Stimulated activated CD8-positive, alpha-beta memory T cell treated with anti-CD3 and anti-CD28 coated beads, Interleukin-4, amount 100 ng/mL, for 4 hours (primary cell): ENCODE measurements around the gene PRCC.
A peak's percentile ranks its signal among the peaks of the same experiment; 100 is the strongest.

Experiments used
- DNase-seq, 2 donors: peaks; one replicate each; pipeline ENCODE4 v3.0.0-alpha.2; 2020; ENCODE audit warnings: low read depth in 2 of 2, low spot score in 1 of 2

PRCC gene

DNA sequence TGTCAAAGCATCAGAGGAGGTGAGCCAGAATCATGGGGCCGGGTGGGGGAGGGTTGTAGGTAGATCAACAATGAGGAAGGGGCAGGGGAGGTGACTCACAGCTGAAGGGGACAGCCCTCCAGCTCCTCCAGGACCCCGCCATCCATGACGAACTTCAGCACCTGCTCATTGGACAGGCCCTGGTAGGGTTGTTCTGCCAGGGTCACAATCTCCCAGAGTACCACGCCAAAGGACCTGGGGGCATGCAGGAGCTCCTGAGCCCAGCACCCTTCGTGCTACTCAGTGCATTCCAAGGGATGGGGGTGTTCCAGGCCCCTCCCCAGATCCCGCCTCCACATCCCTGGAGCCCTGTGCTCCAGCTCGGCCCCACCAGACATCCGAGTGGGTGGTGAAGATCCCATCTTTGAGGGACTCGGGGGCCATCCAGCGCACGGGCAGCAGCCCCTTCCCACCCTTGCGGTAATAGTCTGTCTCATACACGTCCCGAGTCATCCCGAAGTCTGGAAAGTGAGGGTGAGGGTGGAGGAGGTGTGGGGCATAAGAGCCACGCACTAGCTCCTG, 74.0 kb downstream of the PRCC start:
- DNase-seq, result no peak

- no peak for DNase-seq
Observed at GRCh38 chr1:156842618-156843300, 75.4 kb downstream of the PRCC start.

DNA sequence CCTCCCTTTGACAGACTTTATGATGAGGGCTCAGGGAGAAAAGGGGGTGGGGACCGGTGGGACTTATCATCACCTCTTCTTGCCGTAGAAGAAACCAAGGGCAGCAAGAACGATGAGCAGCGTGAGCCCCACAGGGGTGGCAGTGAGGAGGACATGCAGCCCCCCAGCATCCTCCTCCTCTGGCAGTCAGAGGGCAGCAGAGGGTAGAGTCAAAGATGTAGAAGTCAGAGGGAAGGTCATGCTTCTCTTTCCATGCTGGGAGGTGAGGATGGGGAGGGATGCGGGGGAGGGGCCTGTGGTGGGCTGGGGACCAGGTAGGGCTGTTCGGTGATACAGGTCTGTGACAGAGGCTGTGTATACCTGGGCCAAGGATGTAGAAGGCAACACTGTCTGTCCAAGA, 76.8 kb downstream of the PRCC start:
- no peak for DNase-seq

DNA sequence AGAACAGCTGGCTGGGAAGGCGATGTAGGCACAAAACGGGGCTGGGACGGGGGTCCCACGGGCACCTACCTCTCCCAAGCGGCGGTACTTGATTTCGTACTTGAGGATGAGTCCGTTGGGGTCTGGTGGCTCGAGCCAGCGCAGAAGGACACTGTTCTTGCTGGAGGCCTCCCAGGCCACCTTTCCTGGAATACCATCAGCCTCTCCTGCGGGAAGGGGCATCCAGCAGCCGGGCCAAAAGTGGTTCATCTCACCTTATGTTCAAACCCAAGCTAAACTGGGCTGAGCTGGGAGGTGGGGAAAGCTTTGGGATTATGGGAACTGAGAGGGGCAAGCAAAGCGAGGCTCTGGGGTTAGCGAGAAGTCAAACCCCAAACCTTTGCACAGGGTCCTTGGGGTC, 77.3 kb downstream of the PRCC start:
- DNase-seq, result no peak

- DNase-seq, result no peak
Observed at GRCh38 chr1:156845055-156845952, 78.0 kb downstream of the PRCC start.

DNA sequence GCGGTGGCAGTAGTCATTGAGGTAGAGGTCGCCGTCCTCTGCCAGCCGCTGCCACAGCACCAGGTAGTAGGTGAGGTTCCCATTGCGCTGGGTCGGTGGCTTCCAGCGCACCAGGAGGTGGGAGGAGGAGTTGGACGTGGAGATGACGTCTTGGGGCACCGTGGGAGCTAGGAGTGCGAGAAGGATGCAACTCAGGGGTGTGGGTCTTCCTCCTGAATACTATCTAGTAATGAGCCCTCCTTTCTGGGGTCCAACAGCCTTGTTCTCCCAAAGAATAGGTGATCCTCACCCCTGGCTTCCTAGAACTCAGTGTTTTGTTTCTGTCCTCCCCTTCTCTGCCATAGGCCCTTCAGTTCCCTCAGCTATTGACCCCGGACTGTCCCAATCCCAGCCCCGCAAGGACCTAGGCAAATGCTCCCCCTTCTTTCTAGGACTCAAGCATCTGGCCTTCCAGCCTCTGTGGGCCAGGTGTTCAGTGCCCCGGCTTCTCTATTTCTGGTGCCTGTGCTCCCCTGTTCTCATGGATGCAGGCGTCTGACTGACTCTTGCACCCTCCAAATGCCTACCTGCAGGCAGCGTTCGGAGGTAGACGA, 78.7 kb downstream of the PRCC start:
- no peak for DNase-seq

GRCh38 chr1:156846643-156847042, 79.3 kb downstream of the PRCC start:
- DNase-seq, result no peak

GRCh38 chr1:156847591-156848460, 80.5 kb downstream of the PRCC start:
- no peak for DNase-seq

GRCh38 chr1:156848461-156849150, 81.3 kb downstream of the PRCC start:
- peak in 1 of 2 donors; percentile 31 for DNase-seq

DNA sequence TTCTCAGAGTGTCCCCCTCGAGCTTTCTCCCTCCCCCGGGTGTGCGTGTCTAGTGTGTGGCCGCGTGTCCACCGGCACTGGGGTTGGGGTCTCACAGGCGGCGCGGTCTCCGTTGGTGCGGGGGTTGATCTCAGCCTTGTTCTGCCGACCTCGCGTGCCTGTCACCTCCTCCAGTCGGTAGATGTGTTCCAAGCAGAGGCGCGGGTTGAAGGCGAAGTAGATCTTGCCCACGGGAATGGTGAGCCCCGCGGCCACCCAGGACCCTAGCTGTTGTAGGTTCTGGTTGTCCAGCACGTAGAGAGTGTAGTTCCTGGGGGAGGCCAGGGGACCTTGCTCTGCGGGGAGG, 81.8 kb downstream of the PRCC start:
- DNase-seq, result no peak
